HG03457 (cell line): ENCODE data around the gene NARS2.
"Not testable (repeated sequence)": the region's sequence is repeated elsewhere in the genome, so short reads cannot be mapped to it uniquely, and the experiment has no call there.

Source experiments
- ATAC-seq: cut with Tn5 transposase; IDR thresholded peaks from one replicate; pipeline ENCODE4 v1.9.1; 2021; ENCODE audit warnings: moderate number of reproducible peaks; ENCODE audit not compliant: unreplicated experiment

The NARS2 gene

GRCh38 chr11:78497293-78497692 is 77.4 kb downstream of the NARS2 start:
- no peak for ATAC-seq

GRCh38 chr11:78493413-78493975 is 81.2 kb downstream of the NARS2 start:
- ATAC-seq: no peak

GRCh38 chr11:78492973-78493372 is 81.7 kb downstream of the NARS2 start:
- ATAC-seq: no peak

- ATAC-seq: no peak
Observed at GRCh38 chr11:78489184-78489583, 85.5 kb downstream of the NARS2 start.

GRCh38 chr11:78478536-78478935 is 96.1 kb downstream of the NARS2 start:
- ATAC-seq: no peak

- no peak for ATAC-seq
Observed at GRCh38 chr11:78476066-78476465, 98.6 kb downstream of the NARS2 start.

GRCh38 chr11:78474451-78474850 is 100.2 kb downstream of the NARS2 start:
- ATAC-seq: no peak

GRCh38 chr11:78472905-78473304 is 101.8 kb downstream of the NARS2 start:
- no peak for ATAC-seq

- ATAC-seq: no peak
Observed at GRCh38 chr11:78472382-78472781, 102.3 kb downstream of the NARS2 start.

GRCh38 chr11:78470861-78471442 is 103.7 kb downstream of the NARS2 start:
- ATAC-seq: no peak

GRCh38 chr11:78469896-78470295 is 104.8 kb downstream of the NARS2 start:
- ATAC-seq: no peak

- ATAC-seq: no peak
Observed at GRCh38 chr11:78467931-78468330, 106.7 kb downstream of the NARS2 start.

- ATAC-seq: no peak
Observed at GRCh38 chr11:78467370-78467769, 107.3 kb downstream of the NARS2 start.

GRCh38 chr11:78465169-78465942 is 109.3 kb downstream of the NARS2 start:
- peak; percentile 99 for ATAC-seq

- not testable (repeated sequence) for ATAC-seq
Observed at GRCh38 chr11:78464787-78465168, 109.9 kb downstream of the NARS2 start.

GRCh38 chr11:78460471-78460870 is 114.2 kb downstream of the NARS2 start:
- no peak for ATAC-seq

GRCh38 chr11:78459738-78460137 is 114.9 kb downstream of the NARS2 start:
- no peak for ATAC-seq

- ATAC-seq: no peak
Observed at GRCh38 chr11:78457448-78457847, 117.2 kb downstream of the NARS2 start.

- no peak for ATAC-seq
Observed at GRCh38 chr11:78453140-78453935, 121.3 kb downstream of the NARS2 start.

- ATAC-seq: no peak
Observed at GRCh38 chr11:78451371-78452150, 123.1 kb downstream of the NARS2 start.

GRCh38 chr11:78450866-78451265 is 123.8 kb downstream of the NARS2 start:
- no peak for ATAC-seq
